ENCODE measurements around the gene POU3F2. TPM values are rescaled to one million over a fixed set of nuclear protein-coding genes. Genes with fewer than 3 reads are reported as not detected.

POU3F2 gene
- total RNA-seq, 1 donor from 2014 or later: not detected

DNA sequence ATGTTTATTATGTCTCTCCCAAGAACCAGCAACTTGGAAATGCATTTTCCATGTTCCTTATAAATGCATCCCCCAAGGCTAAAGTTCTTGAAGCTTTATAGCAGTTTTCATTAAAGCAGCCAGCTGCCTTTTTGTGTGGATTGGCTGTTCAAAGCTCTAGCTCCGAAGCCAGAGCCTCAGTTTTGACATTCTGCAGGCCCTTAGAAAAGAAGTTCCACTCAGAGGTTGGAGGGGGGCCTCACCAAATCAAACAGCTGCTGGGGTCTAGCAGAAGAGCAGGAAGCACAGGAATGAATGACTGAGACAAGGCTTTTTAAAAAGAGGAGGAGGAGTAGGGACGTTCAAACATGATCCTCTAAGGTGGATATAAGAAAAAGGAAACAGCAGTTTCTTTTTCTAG lies 4.2 kb upstream of the POU3F2 start:
- no peak for DNase-seq (ENCODE audit: low spot score)

DNA sequence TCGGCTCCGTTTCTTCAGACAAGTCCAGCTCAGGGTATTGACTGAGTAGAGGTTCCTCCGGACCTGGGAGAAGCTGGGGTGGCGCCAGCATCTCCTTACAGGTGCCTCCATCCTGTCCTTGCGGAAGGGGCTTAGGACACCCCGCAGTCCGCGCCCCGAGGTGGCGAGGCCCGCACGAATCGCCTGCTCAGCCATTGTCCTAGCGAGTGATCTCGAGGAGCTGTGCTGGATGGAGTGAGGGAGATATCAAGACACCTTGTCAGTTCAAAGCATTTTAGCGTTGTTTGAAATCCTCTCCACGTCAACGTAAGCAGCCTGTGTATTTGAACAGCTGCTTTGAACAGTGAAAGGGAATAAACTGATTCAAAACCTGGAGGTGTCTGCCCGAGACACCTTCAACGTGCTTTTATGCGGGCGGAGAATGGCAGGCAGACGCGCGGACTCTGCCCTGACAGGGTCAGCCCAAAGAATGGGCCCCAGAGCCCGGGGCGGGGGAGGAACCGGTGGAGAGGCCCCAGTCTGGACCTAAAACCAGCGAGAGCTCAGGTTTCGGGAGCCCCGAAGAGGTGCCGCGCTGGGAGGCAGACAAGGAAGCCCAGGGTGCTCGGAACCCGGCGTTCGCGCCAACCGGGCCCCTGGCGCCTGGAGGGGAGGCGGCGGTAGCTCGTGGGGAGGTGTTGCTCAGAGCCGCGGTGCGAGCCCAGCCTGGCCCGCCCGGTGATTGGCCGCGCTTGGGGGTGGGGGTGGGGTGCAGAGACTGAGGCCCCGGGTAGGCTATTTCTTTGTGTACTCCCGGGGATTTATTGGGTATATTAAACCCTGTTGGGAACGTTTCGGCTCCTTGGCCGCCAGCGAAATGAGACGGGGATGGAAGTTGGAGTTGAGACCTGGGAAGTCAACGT lies 3.1 kb upstream of the POU3F2 start:
- DNase-seq (ENCODE audit: low spot score): no peak

DNA sequence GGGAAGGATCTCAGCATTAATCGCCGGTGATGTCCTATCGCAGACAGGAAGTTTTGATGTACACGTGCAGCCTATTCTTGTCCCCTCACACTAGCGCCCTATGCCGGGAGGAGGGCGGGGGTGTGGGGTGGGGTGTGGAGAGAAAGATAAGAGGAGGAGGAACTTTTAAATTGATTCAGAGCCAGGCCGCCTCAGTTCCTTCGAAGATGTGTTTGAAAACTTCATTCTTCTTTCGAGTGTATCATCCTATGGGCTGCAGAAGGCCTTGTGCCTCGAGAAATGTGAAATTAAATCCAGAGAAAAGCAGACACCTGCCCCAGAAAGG lies 2.5 kb upstream of the POU3F2 start:
- DNase-seq (ENCODE audit: low spot score): no peak

DNA sequence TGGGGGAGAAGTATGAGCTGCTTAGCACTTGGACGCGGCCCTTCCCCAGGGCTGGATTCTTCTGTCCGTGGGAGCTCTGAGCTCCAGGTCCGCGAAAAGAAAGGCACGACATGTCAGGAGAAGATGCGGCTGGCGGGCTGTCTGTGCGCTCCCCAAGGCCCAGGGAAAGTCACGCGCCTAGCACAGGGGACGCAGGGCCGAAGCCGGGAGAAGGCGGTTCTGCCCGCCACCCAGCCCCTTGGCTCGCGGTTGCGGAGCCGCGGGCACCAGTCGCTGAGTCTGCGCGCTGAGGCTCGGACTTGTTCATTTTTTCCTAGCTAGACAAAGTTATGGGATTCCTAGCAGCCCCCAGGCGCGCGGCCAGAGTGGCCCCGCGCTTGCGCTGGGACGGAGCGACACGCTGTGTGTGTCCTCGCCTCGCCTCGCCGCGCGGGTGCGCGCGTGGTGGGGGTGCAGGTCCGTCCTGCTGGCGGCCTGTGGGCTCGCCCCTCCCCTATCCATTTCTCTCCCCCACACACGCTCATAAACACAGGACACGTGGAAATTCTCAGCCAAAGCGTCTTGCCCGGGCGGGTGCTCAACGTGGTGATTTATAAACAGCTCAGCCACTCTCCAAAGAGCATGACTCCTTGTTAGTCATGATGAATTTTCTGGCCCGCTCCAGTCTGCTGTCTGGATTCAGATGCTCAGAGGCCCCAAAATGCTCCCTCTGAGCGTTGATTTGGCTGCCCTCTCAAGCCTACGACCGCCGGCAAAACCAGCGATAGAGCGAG lies 1.9 kb upstream of the POU3F2 start:
- DNase-seq (ENCODE audit: low spot score): no peak

DNA sequence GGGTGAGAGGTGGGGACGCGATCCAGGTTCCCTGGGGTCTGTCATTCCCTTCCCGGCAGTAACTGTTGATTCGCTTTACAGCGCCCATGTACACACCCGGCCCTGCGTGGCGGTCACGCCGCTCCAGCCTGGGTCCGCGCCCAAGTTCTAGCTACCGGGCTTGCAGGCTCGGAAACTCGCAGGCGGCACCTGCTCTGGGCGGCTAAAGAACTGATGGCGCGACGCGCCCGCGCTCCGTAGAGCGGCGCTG lies 1.4 kb upstream of the POU3F2 start:
- DNase-seq (ENCODE audit: low spot score): no peak

DNA sequence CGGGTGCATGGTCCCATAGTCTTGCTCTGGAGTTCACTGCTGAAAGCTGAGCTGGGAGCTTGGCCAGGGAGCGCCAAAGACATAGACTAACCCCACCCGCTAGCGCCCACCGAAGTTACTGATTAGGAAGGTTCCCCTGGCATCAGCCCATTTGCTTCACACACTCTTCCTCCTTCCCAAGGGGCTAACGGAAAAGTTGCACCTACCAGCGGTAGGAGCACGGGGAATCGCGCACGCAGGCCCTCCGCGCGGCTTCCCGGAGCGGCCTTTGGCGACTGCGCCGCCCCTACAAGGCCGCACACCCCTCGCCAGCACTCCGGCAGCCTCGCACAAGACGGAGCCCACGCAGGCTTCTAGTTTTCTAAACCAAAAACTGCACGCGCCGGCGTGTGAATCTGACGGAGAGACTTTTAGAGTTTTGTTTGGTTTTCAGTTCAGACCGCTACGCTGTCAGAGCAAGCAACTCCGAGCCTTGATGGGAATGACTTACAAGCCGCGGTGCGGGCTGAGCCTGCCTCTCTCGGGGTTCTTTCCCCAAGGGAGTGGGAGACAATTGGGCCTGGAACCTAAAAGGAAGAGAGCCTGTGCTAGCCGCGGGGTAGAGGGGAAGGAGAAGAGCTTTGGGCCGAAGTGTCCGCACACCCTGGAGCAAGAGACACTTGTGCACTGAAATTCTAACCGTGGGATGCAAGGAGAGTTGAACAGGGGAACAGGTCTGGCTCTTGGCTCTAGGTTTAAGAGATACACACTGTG lies 891 bp upstream of the POU3F2 start:
- no peak for DNase-seq (ENCODE audit: low spot score)

DNA sequence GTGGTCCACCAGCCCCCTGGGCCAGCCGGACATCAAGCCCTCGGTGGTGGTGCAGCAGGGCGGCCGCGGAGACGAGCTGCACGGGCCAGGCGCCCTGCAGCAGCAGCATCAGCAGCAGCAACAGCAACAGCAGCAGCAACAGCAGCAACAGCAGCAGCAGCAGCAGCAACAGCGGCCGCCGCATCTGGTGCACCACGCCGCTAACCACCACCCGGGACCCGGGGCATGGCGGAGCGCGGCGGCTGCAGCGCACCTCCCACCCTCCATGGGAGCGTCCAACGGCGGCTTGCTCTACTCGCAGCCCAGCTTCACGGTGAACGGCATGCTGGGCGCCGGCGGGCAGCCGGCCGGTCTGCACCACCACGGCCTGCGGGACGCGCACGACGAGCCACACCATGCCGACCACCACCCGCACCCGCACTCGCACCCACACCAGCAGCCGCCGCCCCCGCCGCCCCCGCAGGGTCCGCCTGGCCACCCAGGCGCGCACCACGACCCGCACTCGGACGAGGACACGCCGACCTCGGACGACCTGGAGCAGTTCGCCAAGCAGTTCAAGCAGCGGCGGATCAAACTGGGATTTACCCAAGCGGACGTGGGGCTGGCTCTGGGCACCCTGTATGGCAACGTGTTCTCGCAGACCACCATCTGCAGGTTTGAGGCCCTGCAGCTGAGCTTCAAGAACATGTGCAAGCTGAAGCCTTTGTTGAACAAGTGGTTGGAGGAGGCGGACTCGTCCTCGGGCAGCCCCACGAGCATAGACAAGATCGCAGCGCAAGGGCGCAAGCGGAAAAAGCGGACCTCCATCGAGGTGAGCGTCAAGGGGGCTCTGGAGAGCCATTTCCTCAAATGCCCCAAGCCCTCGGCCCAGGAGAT lies 1.0 kb downstream of the POU3F2 start:
- DNase-seq (ENCODE audit: low spot score): no peak

DNA sequence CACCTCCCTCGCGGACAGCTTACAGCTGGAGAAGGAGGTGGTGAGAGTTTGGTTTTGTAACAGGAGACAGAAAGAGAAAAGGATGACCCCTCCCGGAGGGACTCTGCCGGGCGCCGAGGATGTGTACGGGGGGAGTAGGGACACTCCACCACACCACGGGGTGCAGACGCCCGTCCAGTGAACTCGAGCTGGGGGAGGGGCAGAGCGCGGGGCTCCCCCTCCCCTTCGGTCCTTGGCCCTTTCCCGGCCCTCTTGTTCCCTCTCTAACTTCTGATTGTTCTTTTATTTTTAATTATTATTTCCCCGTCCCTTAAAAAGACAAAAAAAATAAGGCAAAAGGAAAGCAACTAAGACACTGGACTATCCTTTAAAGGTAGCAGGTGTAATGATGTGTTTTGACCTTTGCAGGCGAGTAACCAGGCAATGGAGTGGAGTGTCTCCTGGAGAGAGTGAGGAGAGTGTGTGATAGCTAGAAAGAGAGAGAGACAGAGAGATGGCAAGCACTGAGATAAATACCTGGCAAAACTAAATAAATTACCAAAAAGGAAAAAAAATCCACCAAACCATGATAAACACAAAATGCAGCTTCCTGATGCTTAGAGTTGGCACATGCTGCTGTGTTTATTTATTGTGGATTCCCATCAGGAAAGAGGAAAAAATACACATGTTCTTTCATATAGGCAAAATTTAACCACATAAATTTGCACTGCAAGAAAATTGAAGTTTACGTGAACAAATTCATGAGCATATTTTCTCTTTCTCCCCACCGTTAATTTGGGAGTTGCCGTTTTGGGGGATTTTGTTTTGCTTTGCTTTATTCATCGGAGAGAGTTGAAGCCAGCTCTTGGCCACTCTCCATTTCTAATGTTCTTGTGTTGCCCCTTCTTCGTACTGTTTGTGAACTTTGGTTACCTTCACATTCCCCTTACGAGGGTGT lies 1.9 kb downstream of the POU3F2 start:
- DNase-seq (ENCODE audit: low spot score): no peak

DNA sequence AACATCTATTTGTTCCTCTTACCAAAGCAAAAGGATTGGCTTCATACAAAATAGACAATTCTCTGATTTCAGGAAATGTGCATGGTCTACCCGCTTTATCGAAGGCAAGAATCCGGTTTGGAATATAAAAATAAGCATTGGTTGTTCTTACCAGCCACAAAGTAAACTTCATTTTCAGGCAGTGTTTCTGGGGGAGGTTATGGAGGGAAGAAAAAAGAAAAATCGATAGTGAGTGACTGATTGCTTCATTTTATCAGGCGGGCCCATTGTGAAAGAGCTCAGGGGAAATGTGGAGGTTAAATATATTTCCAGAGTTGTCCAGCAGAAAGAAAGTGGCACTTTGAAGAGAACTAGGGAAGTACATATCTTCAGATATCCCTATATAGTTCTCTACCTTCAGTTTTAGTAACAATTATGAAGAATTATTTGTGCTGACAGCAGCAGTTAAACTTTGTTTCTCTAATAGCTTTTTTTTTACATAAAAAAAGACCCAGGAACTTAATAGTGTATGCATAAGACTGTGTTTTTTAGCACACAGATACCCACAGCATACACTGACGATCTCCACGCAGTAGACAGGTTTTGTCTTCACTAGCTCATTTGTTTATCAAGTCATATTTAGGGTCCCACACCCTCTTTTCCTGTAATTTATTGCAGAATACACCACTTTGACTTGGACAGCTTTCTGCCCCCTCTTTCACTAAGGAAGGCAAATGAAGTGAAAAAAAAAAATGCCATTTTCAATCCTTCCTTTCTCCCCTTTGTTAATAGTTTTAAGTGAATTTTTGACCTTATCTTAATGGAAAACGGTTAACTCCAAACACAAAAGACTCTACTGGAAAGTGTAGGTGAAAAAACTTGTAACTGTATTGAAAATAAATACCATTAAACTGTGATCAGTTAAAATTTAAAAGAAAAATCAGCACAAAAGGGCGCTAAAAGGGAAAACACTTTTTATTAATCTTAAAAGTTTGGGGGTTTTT lies 2.9 kb downstream of the POU3F2 start:
- DNase-seq (ENCODE audit: low spot score): no peak

DNA sequence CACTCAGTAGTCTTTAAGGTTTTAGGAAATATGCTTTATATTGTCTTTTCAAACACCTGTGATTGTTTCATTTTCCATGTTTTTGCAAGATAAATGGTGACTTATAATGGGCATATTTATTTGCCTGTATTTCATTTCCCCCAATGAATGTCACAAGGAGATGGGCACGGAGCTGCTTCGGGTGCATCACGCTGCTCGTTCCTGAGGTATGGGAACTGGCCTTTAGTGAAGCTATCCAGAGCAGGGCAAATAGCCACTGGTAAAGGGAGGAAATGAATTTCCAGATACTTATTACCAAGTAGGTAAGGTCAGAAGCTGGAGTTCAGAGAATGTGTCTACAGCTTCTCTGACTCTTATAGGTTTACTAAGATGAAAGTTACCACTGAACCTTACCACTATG lies 3.7 kb downstream of the POU3F2 start:
- DNase-seq (ENCODE audit: low spot score): no peak

DNA sequence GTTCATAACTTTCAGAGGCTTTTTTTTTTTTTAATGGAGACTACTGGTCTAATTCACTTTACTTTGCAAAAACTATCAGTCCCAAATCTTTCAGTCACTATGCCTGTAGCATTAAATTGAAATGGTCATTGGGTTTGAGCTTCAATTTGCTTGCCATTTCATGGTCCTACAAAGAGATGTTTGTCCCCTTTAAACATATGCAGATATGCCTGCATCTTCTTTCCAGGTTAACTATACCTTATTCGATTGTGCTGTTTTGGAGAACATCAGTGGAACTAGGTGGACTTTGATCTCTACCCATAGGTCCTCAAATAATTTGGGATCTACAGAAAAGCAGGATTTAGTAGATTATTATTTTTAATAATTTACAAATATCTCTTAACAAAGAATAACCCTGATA lies 4.6 kb downstream of the POU3F2 start:
- DNase-seq (ENCODE audit: low spot score): no peak

DNA sequence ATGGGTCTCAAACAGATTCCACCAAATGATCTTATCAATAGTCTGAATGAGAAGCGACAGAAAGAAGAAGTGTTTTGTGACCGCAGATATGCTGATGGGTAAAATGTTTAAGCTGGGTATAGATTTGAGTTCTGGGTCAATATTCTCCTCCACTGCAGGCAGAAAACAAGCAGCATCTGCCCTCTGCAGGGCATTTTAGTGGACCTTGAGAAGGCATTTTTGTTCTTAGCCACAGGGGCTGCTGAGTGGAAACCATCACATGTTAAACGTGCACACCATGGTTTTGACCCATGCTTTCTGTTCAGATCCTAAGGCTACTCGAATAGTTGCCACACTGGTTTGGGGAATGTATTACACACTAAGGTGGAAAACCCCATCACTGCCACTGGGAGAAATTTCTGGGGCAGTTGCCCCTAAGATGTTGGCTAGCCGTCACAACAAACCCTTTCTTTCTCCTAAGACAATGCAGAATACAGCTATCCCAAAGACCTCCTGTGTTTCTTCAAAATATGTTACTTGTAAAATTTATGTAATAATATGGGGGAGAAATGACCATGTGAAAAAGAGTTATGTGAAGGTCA lies 5.5 kb downstream of the POU3F2 start:
- DNase-seq (ENCODE audit: low spot score): no peak

DNA sequence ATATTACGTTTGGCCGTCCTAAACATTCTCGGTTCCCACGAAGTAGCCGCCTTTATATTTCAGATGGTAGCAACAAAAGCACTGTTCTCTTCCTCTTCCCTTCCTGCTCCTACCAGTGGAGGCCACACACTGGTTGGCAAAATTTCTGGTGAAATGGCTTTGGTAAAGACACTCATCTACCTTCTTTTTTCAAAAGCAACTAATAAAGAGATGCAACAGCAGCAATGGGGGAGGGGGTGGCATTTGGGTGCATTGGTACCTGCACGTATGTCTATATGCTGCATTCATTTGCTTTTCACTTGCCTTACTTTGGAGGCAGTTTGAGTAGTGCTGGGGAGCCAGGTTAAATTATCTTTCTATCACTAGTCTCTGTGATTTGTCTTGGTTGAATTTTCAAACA lies 6.0 kb downstream of the POU3F2 start:
- no peak for DNase-seq (ENCODE audit: low spot score)

DNA sequence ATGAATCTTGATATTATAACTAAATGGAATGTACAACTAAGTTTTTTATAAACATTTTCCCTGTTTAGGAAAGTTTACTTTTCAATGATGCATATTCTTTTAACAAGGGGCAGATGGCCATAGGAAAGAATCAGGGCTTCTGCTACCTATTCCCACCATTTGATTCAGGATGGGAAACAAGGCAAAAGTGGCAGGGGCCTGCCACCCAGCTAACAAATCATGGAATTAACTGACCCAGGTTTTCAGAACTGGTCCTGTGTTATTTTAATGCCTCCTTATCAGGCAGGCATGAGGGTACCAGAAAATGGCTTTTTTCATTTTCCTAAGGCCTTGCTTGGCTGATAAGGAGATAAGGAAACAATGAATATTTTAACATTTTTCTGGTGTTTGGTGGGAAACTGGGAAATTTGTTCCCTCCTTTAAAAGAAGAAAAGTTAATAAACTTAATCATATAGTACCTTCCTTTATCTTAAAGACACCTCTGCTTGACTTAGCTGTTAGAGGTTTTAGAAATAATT lies 6.7 kb downstream of the POU3F2 start:
- no peak for DNase-seq (ENCODE audit: low spot score)

DNA sequence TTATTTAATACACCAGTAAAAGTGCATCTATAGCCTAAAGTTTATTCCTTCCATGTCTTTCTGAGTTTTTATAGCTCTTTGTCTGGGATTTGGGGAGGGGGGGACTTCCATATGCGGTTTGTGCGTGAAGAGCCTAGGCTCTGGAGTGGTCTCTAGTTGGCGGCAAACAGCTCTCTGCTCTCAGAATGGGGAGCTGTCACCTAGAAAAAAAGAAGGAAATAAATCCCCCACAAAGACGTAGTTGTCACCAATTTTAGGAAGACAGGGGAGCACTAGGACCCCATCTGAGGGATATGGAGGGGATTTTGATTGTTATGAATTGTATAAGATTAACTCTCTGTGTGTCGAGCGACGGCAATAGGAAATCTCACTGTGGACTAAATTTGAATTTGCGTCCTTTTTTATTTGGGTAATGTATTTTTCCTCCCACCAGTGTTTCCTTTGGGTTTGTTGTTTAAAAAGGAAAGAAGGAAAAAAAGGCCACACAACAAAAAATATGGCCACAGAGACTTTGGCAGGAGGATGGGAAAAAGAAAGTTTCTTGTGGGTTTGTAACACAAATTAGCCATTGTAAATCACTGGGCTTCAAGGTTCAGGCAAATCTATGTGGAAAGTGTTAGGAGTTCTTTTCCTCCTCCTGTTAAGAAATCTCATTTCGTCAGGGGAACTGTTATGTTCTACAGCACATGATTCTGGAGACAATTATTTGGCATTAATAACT lies 7.4 kb downstream of the POU3F2 start:
- no peak for DNase-seq (ENCODE audit: low spot score)

DNA sequence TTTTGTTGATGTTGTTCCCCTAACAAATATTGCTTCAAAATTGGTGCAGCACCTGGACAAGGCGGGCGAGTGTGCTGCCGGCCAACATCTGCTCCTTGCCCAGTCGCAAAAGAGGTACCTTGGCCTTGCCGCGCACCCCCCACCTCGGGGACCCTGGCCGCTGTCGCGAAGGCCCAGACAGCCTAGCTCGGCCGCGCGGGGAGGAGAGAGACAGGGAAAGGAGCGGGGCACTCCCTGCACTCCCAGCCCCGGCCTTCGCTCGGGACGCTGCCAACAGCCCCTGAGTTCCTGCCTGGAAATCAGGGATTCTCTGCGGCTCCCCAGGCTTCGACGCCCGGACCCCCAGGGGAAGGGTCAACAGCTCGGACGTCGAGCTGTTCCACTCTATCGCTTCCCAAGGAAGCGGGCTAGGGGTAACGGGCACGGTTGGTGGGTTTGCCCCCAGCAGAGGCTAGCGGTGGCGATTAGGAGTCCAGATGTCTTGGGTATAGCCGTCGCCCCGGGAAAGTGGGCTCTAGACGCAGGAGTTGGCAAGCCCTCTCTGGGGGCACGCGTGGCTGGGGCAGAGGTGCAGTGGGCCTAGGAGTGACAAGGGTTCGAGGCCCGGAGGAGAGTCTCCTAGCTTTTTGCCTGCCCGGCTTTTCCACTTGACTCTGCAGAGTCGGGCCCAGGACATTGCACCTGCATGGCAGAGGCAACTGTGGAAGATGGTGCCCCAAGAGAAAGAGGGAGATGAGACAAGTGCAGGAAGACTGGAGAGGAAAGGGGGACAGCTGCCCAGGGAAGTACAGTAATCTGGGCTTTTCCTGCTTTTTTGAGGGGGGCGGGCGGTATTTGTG lies 8.2 kb downstream of the POU3F2 start:
- DNase-seq (ENCODE audit: low spot score): peak; percentile 89
